MV-4-11 (cell line): ENCODE measurements around the gene BGN.

Experiments used
- DNase-seq: peaks from one replicate; lab custom pipeline; 2025; lab: John Stamatoyannopoulos, UW

BGN gene

DNA sequence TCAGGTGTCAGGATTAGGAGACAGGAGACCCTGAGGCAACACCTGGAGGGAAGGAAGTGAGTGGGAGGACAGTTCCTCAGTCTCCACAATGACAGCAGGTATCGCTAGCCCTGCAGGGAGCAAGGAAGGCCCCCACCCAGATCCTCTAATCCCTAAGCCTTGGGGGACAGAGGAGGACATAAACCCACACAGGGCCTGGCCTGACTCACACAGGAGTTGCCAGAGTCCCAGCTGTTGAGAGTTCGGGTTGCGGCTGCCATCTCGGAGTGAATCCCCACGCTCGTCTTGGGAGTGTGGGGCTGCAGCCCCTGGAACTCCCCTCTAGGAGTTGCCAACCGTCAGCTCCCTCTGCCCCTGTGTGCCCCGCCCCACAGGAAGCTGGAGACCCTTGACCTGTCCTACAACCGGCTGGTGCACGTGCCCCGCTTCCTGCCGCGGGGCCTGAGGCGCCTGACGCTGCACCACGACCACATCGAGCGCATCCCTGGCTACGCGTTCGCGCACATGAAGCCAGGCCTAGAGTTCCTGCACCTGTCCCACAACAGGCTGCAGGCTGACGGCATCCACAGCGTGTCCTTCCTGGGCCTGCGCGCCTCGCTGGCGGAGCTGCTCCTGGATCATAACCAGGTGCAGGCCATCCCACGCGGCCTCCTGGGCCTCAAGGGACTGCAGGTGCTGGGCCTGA is 9.2 kb upstream of the BGN start:
- no peak for DNase-seq

DNA sequence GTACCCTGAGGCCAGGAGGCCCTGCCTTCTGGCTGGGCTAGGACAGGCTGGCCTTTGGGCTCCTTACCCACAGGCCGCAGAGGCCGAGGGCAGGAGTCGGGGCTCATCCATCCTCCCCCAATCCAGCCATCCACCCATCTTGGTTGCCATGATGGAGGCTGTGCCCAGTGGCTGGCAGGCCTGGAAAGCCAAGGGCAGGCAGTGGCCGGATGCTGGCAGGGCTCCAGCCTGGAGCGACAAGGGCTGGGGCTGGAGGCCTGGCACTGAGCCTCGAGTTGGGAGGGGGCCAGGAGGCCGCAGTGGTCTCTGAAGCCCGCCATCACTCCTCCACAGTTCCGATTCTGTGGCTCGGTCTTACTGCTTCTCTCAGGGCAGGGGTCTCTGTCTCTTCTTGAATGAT is 8.6 kb upstream of the BGN start:
- DNase-seq = no peak

DNA sequence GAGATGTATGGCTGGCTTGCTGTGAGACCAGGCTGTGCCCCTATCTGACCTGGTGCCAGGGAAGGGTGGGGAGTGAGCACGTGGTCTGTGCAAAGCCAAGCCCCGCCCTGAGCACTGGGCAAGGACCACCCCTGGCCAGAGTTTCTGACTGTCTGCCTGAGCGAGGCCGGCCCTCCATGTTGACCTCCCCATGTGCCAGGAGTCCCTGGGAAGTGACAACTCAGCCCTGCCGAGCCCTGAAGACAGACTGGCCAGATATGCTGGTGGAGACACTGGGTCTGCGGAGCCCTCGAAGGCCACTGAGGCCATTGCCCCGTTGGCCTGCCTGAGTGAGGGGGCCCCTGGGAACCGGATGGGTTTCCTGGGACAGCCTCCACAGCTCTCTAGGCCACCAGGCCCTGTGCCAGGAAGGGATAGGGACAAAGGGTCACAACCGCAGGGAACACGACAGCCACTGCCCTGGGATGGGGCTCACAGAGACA is 7.1 kb upstream of the BGN start:
- DNase-seq = no peak

DNA sequence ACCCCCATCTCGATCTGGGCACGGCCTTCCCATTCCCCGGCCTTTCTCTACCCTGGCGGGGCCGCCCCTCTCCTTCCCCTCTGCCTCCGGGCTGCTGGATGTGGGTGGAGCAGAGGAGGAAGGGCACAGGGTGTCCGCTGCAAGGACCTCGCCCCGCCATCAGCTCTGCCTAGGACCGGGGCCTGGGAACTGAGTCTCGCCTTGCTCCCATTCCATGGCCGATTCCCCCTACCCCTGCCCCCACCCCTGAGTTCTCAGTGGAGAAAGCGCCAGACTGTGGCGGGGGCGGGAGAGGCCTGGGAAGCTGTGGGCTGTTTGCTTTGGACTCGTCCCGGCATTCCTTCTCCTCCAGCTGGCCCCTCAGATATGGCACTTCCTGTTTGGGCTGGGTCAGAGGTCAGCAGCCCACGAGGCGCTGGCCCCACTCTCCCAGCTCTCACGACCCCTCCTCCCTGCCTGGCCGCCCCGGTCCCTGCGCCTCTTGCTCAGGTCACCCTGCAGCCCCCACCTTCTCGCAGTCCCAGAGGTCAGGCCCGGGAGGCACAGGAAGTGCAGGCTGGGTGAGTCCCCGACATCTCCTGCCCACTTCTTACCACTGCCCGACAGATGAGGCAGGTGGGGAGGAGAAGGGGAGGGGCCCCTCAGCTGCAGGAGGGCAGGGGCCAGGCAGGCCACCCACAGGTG is 6.4 kb upstream of the BGN start:
- DNase-seq = no peak

DNA sequence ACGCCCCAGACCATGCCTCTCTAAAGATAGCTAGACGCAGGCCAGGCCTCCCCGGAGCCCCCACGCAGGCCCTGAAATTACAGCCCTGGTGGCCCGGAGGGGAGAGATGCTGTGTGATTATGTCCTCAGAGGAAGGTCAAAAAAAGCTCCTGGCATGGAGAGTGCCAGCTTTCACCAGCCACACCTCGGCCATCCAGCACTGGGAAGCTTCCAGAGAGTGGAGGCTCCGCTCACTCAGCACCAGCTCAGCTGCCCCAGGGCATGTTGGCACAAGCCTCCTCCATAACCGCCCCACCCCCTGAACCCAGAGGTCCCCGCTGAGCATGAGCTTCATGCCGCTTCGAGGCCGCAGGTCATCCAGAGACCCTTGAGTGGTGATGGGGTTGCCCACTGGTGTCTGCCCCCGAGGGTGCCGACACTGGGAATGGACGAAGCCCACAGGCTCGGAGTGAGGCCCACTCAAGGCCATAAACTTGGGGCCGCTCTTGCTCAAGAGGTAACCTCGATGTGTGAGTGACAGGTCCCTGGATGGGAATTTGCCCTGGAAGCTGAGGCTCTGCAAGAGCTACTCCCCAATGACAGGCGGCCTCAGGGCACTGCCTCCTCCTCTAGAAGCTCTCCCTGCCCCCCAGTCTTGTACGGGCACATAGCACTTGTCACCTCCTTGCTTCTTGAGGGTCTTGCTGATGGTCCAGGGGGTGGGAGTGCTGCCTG is 4.4 kb upstream of the BGN start:
- no peak for DNase-seq

DNA sequence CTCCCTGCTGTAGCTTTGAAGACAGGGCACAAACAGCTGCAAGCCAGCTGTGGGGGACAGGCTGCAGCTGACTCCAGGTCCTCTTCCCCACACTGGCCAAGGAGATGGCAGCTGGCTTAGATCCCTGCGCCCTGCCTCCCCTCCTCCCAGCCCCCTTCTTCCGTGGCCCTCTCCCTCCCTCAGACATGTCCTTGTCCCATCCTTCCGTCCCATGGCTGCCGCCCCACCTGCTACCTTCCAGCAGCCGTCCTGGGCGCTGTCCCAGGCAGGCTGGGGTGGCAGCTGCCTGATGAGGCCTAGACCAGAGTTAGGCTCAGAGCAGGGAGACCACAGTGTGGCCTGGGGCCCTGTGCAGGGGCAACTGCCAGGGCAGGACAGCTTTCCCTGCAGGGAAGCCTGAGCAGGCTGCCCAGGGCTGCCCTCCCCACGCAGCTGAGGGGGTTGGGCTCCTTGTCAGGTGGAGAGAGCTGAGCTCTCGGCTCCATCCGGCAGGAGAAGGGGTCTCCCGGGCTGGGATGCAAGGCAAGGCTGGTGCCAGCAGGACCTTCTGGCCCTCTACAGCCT is 3.3 kb upstream of the BGN start:
- DNase-seq = no peak

DNA sequence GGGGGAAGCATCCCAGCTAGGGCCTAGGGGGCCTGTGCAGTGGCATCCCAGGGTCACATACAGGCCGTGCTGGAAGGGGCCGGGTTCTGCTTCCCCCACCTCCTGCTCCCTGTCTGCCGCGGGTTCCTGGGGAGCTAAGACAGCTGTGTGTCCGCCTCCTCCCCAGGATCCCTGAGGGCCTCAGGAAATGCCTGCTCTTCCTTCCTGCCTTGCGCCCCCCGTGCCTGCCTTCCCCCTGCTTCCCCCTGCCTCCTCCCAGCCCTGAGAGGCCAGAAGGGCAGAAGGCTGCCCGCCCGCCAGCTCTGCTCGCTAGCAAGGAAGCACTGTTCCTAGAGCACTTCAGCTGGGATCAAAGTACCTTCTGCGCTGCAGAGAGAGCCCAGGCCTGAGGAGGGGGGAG is 2.9 kb upstream of the BGN start:
- DNase-seq = no peak

DNA sequence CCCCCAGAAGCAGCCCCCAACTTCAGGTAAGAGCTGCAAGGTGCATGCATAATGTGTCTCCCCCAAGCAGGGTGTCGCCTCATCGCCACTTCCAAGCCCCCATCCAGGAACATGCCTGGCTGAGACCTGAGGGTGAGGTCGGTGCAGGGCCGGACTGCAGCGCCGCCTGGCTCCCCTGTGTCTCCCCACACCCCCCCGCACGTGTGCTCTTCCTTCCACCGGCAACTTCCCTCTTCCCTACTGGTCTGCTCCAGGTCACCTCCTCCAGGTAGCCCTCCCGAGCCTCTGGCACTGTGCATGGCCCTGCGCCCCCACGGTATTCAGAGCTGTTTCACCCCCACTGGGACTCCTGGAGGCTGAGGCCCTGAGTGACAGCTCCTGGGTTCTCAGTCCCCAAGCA is 2.2 kb upstream of the BGN start:
- DNase-seq = no peak

DNA sequence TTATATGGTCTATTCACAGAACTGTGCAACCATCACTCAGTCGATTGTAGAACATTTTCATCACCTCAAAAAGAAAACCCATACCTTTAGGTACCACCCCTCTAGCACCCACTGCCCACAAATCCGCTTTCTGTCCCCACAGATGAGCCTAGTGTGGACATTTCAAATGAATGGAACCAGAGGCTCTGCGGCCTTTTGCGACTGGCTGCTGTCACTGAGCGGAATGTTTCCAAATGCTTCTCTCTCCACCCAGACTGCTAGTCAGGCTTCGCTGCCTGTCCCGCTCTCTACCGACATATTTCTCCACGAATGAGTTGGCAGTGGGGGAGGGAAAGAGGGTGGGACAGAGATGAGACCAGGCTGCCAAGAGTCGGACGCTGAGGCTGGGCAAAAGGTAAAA is 1.7 kb upstream of the BGN start:
- DNase-seq = no peak

DNA sequence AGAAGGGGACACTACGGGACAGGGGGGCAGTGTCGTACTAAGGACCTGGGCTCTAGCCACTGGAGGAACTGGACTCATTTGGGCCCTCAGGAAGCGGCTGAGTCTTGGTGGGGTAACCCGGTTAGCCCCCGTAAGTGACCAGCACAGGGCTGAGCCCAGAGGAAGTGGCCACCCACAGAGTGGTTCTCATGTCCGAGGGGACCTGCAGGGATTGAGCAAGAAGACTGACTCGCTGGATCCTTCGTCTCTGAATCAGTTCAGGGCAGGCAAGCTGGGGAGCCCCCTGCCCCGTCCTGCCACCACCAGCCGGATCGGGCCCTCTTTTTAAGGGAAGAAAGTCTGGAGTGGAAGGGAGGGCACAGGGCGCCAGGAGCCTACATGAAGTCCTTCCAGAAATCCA is 719 bp upstream of the BGN start:
- DNase-seq = no peak

DNA sequence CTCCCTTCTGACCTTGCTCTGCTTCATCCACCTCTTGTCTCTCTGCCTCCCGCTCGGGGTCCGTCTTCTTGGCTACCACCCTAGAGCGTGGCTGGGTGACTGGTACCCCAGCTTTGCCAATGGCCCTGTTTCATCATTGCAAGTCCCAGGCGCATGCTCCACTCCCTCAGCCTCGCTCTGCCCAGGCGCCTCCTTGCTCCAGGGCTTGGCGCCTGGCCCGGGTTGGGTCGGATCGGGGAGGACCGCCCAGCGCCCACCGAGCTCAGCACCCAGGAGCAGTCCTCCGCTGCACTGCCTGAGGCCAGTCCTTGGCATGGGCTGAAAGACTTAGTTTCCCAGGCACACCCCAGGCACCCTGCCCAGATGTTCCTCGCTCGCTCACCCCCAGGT is 577 bp downstream of the BGN start:
- DNase-seq = no peak

DNA sequence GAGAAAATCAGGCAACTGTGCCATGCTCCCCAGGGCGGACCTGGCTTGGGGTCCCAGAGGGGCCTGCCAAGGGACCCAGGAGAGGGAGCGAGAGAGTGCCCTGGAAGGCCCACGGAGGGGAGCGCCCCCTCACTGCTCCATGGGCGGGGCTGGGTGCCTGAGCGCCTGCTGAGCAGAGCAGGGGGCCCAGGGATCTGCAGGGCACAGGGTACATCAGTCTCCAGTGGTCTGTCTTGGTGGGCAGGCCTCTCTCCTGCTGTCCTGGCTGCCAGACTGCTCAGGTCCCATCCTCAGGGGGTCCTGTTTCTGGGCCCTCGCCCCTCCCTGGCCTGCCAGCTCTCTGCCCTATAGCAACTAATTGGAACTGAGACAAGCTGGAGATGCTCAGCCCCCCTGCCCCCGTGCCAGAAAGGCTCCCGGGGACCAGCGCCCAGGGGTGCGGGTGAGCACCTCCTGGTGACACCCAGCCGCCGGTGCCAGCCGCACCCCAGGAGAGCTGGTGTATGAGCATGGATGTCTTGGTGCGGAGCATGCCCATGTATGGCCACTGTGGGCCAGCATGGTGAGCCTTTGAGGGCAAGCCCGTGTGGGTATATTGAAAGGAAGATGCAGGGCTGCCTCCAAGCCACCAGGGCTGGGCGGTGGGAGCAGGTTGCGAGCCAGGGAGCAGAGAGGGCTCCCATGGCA is 1.3 kb downstream of the BGN start:
- no peak for DNase-seq

DNA sequence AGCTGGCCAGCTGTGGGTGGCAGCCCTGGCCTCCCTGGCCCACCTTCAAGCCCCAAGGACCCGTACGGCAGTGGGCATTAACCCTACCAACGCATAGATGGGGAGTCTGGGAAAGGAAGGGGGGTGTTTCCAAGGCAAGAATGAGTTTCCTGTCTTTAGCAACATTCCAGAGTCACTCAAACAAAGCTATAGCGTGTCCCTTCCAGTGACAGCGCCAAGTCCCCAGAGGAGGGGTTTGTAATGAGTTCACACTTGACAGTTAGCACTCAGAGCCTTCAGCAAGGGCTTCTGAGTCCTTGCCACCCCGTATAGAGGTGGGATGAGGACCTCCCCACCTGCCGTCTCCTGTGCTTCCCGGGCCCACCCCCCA is 1.8 kb downstream of the BGN start:
- no peak for DNase-seq

DNA sequence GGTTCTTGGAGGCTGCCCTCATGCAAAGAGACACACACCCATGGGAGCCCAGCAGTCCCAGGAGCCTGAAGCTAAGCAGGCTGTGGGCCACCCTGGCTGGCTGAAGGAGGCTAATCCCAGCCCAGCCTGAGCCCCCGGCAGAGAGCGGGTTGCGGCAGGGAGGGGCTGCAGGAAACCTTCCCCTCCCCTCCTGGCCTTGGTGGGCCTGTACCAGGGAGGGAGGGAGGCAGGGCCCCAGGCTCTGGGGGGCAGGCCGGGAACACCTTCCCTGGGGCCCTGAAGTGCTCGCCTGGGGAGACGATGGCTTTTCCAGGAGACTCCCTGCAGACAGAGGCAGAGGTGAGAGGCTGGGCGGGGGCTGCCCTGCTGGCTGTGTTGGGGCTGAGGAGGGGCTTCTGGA is 3.7 kb downstream of the BGN start:
- no peak for DNase-seq

DNA sequence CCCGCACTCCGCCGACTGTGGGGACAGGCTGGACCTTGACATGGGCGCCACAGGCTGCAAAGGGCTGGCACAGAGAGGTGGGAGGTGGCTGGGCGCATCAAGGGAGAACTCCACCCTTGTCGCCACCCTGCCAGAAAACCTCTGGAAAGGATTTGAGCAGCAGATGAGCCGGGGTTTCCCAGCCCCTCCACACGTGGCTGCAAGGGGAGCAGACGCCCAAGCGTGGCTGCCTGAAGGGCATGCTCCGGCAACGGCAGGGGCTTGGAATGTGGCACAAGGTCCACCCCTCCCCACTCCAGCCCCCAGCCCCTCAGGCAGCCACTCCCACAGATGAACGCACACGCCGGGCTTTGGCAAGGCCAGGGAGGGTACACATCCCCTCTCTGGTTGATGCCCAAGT is 4.6 kb downstream of the BGN start:
- DNase-seq = no peak

DNA sequence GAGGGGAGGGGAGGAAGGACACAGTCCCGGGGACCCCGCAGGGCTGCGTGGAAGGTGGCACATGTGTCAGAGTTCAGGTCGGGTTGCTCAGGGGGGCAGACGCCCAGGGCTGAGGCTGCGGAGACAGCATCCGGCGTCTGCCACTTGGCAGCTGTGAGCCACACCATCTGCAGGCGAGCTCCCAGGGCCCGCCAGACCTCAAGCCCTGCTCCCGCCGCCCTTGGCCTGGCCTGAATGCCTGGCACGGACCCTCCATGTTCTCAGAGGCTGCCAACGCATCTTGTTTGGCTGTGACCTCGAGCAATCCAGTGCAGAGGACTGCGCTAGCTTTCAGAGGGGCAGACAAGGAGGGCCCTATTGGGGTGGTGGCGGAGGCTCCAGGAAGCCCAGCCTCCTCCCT is 5.1 kb downstream of the BGN start:
- no peak for DNase-seq

DNA sequence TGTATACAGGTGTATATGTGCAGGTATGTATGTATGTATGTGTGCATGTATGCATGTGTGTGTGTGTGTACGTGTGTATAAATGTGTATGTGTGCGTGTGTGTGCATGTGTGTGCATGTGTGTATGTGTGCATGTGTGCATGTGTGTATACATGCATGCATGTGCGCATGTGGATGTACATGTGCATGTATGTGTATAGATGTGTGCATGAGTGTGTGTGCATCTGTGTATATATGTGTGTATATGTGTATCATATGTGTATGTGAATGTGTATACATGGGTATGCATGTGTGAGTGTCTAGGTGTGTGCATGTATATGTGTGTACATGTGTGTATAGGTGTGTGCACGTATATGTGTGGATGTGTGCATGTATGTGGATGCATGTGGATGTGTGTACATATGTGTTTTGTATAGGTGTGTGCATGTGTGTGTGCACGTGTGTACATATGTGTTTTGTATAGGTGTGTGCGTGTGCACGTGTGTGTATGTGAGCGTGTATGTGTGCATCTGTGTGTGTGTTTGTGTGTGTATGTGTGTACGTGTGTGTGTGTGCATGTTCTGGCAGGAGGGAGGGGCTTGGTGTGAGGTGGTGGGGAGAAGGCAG is 6.0 kb downstream of the BGN start:
- DNase-seq = no peak

DNA sequence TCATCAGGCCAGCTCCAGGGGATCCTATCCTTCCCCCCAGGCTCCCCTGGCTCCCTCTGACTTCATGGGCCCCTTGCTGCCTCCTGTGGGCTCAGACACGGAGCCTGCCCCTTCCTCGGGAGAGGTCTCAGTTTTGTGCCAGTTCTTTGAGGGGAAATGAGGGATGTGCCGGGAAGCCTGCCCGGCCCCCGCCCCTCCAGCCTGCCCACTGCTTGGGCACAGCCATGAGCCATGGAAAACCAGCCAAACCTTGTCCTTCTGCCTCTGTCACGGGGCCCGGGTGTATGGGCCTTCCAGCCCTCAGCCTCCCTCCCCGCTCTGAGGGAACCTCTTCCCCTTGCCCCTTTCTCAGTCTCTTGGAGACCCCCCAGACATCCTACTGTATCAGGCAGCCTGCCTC is 6.8 kb downstream of the BGN start:
- DNase-seq = no peak

DNA sequence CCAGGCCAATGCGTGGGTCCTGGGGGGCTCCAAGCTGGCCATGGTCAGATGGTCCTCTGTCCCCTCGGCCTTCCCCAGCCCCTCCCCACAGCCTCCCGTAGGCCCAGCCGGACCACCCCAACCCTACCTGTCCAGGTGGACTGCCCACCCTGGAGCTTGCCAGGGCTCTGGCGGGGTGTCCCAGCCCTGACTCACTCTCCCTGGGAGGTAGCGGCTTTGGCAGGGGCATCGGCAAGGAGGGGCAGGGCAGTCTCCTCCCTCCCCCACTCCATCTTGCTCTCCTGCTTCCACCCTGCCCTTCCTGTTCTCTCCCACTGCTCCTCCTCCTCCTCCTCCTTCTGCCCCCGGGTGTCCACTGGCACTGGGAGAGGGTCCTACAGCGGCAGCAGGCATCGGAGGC is 7.4 kb downstream of the BGN start:
- DNase-seq = no peak

DNA sequence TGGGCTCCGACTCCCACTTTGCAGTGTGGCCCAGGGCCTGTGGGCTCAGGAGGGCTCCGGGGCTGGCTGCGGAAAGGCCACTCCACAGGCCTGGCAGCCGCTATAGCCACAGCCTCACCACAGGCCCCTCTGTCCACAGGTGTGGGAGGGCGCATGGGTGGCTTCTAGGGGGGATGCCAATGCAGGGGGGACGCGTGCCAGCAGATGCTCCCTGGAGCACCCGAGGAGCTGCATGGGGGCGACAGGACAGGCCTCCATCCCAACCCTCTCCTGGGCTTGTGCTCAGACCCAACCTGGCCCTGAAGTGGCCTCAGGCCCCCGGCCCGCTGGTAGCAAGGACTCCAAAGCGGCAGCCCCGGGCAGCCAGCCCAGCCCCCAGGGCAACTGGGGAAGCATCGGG is 8.0 kb downstream of the BGN start:
- DNase-seq = no peak

DNA sequence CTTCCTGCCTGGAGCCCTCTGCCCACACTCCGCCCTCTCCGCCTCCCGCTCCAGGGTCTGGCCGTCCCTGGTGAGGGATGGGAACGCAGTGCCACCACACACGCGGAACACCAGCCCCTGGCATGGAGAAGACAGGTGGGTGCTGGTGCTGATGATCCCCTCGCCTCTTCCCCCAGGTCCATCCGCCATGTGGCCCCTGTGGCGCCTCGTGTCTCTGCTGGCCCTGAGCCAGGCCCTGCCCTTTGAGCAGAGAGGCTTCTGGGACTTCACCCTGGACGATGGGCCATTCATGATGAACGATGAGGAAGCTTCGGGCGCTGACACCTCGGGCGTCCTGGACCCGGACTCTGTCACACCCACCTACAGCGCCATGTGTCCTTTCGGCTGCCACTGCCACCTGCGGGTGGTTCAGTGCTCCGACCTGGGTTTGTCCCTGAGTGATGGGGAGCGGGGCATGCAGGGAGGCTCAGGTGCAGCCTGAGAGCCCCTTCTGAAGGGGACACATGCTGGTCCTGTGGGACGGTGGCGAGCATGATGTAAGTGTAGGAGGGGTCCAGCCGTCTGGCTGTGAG is 9.8 kb downstream of the BGN start:
- DNase-seq = no peak

DNA sequence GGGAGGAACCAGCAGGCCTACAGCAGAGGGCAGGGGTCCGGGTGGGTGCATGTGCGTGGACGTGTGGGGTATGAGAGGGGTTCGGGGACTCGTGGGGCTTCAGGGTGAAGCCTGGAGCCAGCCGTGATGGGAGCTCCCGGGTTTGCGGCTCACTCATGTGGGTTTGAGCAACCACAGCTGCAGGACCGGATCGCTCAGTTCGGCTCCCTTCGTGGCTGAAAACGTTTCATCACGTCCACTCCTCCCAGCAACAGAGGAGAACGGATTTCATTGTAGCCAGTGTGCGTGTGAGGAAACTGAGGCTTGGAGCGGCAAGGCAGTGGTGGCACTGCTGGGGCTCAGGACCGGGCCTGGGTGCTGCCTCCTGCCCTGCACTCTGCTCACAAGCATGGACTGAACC is 10.6 kb downstream of the BGN start:
- no peak for DNase-seq
